K562 (cell line): ENCODE data around the gene NRF1. TPM values are rescaled to one million over a fixed set of nuclear protein-coding genes. Genes with fewer than 3 reads are reported as not detected.

Source experiments
- ATAC-seq: fragments of 200-7000 bp; cut with Tn5 transposase; 3 replicates; pipeline ENCODE4 v1.9.1; 2020; ENCODE audit warnings: moderate library complexity
- BruUV-seq: library from RNA; stranded (reverse); fragments of 400-500 nt; replicated peaks from 2 replicates; lab custom pipeline; 2021; lab: Mats Ljungman, UMichigan
- CTCF ChIA-PET: fragments of 300-600 bp; formaldehyde crosslinking; extraction: SDS; loops from one replicate; lab custom pipeline; 2021; ENCODE audit warnings: low intra/inter-chr PET ratio; lab: Yijun Ruan, JAX
- POLR2A ChIA-PET: fragments of 300-600, 350-650 bp; sonication (Branson Sonifier 250); formaldehyde crosslinking; extraction: SDS; loops from one replicate; lab custom pipeline; 2021; ENCODE audit warnings: antibody characterized with exemption, inconsistent platforms; lab: Yijun Ruan, JAX
- DNase-seq, 4 experiments: peaks; one replicate each; pipeline versions ENCODE4 v3.0.0 to v3.0.0-alpha.2; 2011 to 2018; ENCODE audit warnings: low spot score in 3 of 4, mixed read lengths in 3 of 4; ENCODE audit errors: extremely low read depth in 1 of 4
- FAIRE-seq: peaks from 2 replicates; lab custom pipeline; 2011; peaks lifted over from hg19 to GRCh38; lab: Jason Lieb, UNC
- H2AFZ ChIP-seq: 2 replicates; pipeline ENCODE4 v1.6.0; 2011; ENCODE audit warnings: low read depth, low read length, control low read depth, inconsistent platforms
- H3K27ac ChIP-seq: fragments of 200-600 bp; 3 replicates; pipeline ENCODE4 v1.8.0; 2011; ENCODE audit warnings: low read depth, mild to moderate bottlenecking, control low read depth, inconsistent platforms, low read length, moderate library complexity, mixed read lengths; ENCODE audit errors: extremely low read depth
- H3K27me3 ChIP-seq, 2 experiments: fragments of 300-600 bp in 1 of 2; 2 replicates in 1 of 2; 3 replicates in 1 of 2; pipeline versions ENCODE4 v1.6.0 to v1.8.0; 2011; ENCODE audit warnings: inconsistent platforms in 2 of 2, low read length in 2 of 2, mild to moderate bottlenecking in 1 of 2, mixed read lengths in 1 of 2, moderate library complexity in 1 of 2; ENCODE audit not compliant: control insufficient read depth in 2 of 2, insufficient read depth in 2 of 2
- H3K36me3 ChIP-seq: fragments of 300-600 bp; 3 replicates; pipeline ENCODE4 v1.8.0; 2011; ENCODE audit warnings: mild to moderate bottlenecking, low read length, inconsistent platforms; ENCODE audit not compliant: control insufficient read depth, insufficient read depth
- H3K4me1 ChIP-seq, 2 experiments: fragments of 200-600 bp in 1 of 2; replicated peaks in 1 of 2; 2 replicates in 1 of 2; 3 replicates in 1 of 2; pipeline versions ENCODE4 v1.5.1 to v1.8.0; 2011; ENCODE audit warnings: inconsistent platforms in 2 of 2, low read length in 2 of 2, mild to moderate bottlenecking in 1 of 2, mixed read lengths in 1 of 2, moderate library complexity in 1 of 2; ENCODE audit not compliant: control insufficient read depth in 2 of 2, insufficient read depth in 2 of 2
- H3K4me2 ChIP-seq: 2 replicates; pipeline ENCODE4 v1.6.1; 2011; ENCODE audit warnings: low read length, control low read depth, inconsistent platforms, mixed read lengths; ENCODE audit not compliant: insufficient read depth
- H3K4me3 ChIP-seq: fragments of 200-600 bp; sonication (generic), shearing (Covaris generic); 2 replicates; pipeline ENCODE4 v1.5.1; 2016; ENCODE audit warnings: control low read depth, inconsistent platforms
- H3K79me2 ChIP-seq: fragments of 200-600 bp; 3 replicates; pipeline ENCODE4 v1.8.0; 2011; ENCODE audit warnings: low read length, inconsistent platforms; ENCODE audit not compliant: control insufficient read depth, insufficient read depth
- H3K9ac ChIP-seq, 2 experiments: 2 replicates each; pipeline versions ENCODE4 v1.6.0 to v1.6.1; 2011; ENCODE audit warnings: low read depth in 2 of 2, low read length in 2 of 2, control low read depth in 1 of 2, inconsistent platforms in 1 of 2, mild to moderate bottlenecking in 1 of 2, mixed read lengths in 1 of 2; ENCODE audit not compliant: insufficient read depth in 1 of 2
- H3K9me1 ChIP-seq: one replicate; pipeline ENCODE4 v1.6.0; 2011; ENCODE audit warnings: inconsistent platforms, mild to moderate bottlenecking, low read length, moderate library complexity; ENCODE audit not compliant: control insufficient read depth, insufficient read depth
- H3K9me3 ChIP-seq: replicated peaks from 2 replicates; pipeline ENCODE4 v1.5.1; 2011; ENCODE audit warnings: low read depth, low read length, inconsistent platforms; ENCODE audit not compliant: control insufficient read depth, insufficient read depth
- H4K20me1 ChIP-seq: replicated peaks from 2 replicates; pipeline ENCODE4 v1.6.1; 2011; ENCODE audit warnings: low read length, inconsistent platforms, mixed read lengths; ENCODE audit not compliant: control insufficient read depth, insufficient read depth
- CHD2 ChIP-seq: IDR thresholded peaks from 2 replicates; pipeline ENCODE4 v1.6.1; 2011; ENCODE audit warnings: low read depth, low read length
- GABPB1 ChIP-seq: sonication (generic); formaldehyde crosslinking; IDR thresholded peaks from 2 replicates; pipeline ENCODE4 v1.8.0; 2022; ENCODE audit warnings: mild to moderate bottlenecking, missing genetic modification reagents
- MEF2A ChIP-seq: IDR thresholded peaks from 2 replicates; pipeline ENCODE4 v1.6.1; 2011; ENCODE audit warnings: low read depth, mild to moderate bottlenecking, low read length, moderate library complexity; ENCODE audit not compliant: control insufficient read depth
- NFATC3 ChIP-seq: fragments of 450-650 bp; IDR thresholded peaks from 2 replicates; pipeline ENCODE4 v1.6.1; 2017; ENCODE audit warnings: mild to moderate bottlenecking
- POLR2AphosphoS2 ChIP-seq: IDR thresholded peaks from 2 replicates; pipeline ENCODE4 v1.6.1; 2012; ENCODE audit warnings: low read length, improper control_type of control experiment
- SLC30A9 ChIP-seq: fragments of 250-450 bp; sonication (Bioruptor Pico); IDR thresholded peaks from 2 replicates; pipeline ENCODE4 v1.8.0; 2022; ENCODE audit warnings: mild to moderate bottlenecking, moderate library complexity
- SREBF2 ChIP-seq: sonication (generic); formaldehyde crosslinking; IDR thresholded peaks from 2 replicates; pipeline ENCODE4 v1.4.0; 2020; ENCODE audit warnings: mild to moderate bottlenecking, missing genetic modification reagents
- ZNF134 ChIP-seq: fragments of 250-450 bp; sonication (Bioruptor Pico); conservative IDR thresholded peaks from 2 replicates; pipeline ENCODE4 v1.4.0; 2020
- WGBS: fragments of 100-300 bp; shearing (Covaris generic); methylation state at CpG from one replicate; pipeline ENCODE4 v1.1.6; 2016; ENCODE audit warnings: low coverage, mixed read lengths; ENCODE audit not compliant: insufficient coverage; ENCODE audit errors: missing lambda C conversion rate; 5-methylcytosine and 5-hydroxymethylcytosine counted together
- in situ Hi-C: fragments of 300-500 bp; cut with MboI; formaldehyde crosslinking; loops from 4 replicates; pipeline ENCODE4 v1.15.0; 2018; ENCODE audit warnings: inconsistent platforms, mixed read lengths
- intact Hi-C: fragments of 100-400 bp; cut with micrococcal nuclease; formaldehyde crosslinking; loops from 2 replicates; pipeline ENCODE4 v1.14.2; 2022
- polyA plus RNA-seq, 8 experiments: library from polyadenylated mRNA; depleted of rRNA in 4 of 8; stranded (reverse) in 5 of 8; unstranded in 3 of 8; fragments of >200 nt; fragmentation: Nextera tagmentation in 2 of 8; fragmentation: Illumina TruSeq in 1 of 8; extraction: Ambion mirVana in 2 of 8; extraction: Trizol in 1 of 8; gene quantifications; 2 replicates each; pipeline versions ENCODE4 v1.2.1 to v1.2.3, GENCODE V29; 2011 to 2014; ENCODE audit warnings: inconsistent platforms in 1 of 8, missing spikeins in 1 of 8
- total RNA-seq, 7 experiments: library from RNA; depleted of rRNA in 6 of 7; stranded (reverse); fragments of >200 nt in 6 of 7; fragmentation: Illumina TruSeq in 2 of 7; extraction: Trizol in 2 of 7; gene quantifications; 2 replicates each; pipeline versions ENCODE4 v1.2.1 to v1.2.3, GENCODE V29; 2011 to 2021; ENCODE audit warnings: low replicate concordance in 1 of 7
- TF ChIP-seq, protein P1 (sequence below): sonication (generic); formaldehyde crosslinking; IDR thresholded peaks from 2 replicates; pipeline ENCODE4 v1.8.0; 2022; ENCODE audit warnings: missing genetic modification reagents, mild to moderate bottlenecking, borderline replicate concordance
- TF ChIP-seq, protein P2 (sequence below): fragments of 250-450 bp; sonication (Bioruptor Pico); IDR thresholded peaks from 2 replicates; pipeline ENCODE4 v1.4.0; 2020

The NRF1 gene
- total and polyA plus RNA-seq, 9 of the 15 experiments (the other 6 are each of a cell fraction or from before 2014, with no cell fraction given), result 8.6 to 28.8 (median 20.3) TPM

DNA sequence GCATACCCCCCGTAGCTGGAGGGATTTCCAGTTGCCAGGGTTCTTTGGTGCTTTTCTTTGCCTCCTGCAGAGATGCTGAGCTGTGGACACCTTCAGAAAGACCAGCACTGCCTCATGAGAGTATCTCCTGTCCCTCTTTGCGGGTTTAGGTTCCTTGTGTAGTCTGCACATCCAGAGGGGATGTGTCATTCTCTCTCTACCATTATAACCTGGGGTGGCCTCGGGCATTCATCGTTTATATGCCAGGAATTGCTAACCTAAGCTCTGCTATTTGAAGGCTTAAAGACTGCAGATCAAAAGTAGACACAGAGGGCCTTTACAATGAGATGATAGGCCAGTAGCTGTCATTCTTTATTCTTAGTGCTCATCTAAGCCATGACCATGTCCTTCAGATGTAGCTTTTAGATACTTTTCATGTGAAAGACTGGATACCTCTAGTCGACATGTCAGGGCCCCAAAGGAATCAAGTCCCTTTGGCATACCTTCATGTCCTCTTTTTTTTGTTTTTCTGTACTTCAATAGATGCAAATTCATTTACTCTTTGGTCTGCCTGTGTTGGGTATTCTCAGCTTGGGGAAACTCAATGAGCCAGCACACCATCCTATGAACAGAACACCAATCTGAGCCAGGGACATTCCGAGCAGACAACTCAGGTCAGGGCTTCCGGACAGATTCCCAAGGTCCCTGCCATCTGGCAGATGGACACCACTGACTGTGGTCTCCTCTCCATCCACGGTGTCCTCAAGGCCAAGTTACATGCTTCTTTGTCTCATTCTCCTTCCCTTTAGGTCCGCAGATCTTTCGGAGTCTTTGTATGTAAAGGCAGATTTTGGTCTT, 129.3 kb downstream of the NRF1 start:
- intact Hi-C loops (no loop called here), in situ Hi-C loops (no loop called here)
- TF ChIP-seq, protein P1, sequence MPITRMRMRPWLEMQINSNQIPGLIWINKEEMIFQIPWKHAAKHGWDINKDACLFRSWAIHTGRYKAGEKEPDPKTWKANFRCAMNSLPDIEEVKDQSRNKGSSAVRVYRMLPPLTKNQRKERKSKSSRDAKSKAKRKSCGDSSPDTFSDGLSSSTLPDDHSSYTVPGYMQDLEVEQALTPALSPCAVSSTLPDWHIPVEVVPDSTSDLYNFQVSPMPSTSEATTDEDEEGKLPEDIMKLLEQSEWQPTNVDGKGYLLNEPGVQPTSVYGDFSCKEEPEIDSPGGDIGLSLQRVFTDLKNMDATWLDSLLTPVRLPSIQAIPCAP (CRISPR knock-in tag), result no peak
- TF ChIP-seq, protein P2, sequence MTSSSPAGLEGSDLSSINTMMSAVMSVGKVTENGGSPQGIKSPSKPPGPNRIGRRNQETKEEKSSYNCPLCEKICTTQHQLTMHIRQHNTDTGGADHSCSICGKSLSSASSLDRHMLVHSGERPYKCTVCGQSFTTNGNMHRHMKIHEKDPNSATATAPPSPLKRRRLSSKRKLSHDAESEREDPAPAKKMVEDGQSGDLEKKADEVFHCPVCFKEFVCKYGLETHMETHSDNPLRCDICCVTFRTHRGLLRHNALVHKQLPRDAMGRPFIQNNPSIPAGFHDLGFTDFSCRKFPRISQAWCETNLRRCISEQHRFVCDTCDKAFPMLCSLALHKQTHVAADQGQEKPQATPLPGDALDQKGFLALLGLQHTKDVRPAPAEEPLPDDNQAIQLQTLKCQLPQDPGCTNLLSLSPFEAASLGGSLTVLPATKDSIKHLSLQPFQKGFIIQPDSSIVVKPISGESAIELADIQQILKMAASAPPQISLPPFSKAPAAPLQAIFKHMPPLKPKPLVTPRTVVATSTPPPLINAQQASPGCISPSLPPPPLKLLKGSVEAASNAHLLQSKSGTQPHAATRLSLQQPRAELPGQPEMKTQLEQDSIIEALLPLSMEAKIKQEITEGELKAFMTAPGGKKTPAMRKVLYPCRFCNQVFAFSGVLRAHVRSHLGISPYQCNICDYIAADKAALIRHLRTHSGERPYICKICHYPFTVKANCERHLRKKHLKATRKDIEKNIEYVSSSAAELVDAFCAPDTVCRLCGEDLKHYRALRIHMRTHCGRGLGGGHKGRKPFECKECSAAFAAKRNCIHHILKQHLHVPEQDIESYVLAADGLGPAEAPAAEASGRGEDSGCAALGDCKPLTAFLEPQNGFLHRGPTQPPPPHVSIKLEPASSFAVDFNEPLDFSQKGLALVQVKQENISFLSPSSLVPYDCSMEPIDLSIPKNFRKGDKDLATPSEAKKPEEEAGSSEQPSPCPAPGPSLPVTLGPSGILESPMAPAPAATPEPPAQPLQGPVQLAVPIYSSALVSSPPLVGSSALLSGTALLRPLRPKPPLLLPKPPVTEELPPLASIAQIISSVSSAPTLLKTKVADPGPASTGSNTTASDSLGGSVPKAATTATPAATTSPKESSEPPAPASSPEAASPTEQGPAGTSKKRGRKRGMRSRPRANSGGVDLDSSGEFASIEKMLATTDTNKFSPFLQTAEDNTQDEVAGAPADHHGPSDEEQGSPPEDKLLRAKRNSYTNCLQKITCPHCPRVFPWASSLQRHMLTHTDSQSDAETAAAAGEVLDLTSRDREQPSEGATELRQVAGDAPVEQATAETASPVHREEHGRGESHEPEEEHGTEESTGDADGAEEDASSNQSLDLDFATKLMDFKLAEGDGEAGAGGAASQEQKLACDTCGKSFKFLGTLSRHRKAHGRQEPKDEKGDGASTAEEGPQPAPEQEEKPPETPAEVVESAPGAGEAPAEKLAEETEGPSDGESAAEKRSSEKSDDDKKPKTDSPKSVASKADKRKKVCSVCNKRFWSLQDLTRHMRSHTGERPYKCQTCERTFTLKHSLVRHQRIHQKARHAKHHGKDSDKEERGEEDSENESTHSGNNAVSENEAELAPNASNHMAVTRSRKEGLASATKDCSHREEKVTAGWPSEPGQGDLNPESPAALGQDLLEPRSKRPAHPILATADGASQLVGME (CRISPR knock-in tag), result no peak
- TF ChIP-seq ZNF134 (no peak), SREBF2 (CRISPR knock-in tag) (no peak), MEF2A (no peak), SLC30A9 (CRISPR knock-in tag) (no peak), POLR2AphosphoS2 (no peak), NFATC3 (no peak), GABPB1 (CRISPR knock-in tag) (no peak), CHD2 (no peak)
- Histone ChIP-seq H3K9me1 (no peaks in the 10 kb centered on the region), H3K27ac (no peak overlapping the region), H3K9me3 (no peaks in the 10 kb centered on the region), H3K36me3 (peaks cover 2% of the 10 kb centered on the region; the same call in 1 of the 3 replicates), H3K79me2 (no peaks in the 10 kb centered on the region), H4K20me1 (no peaks in the 10 kb centered on the region), H3K9ac (no peak overlapping the region), H3K4me3 (no peak overlapping the region), H3K4me1 (no peaks in the 10 kb centered on the region; a peak in 1 of 5 replicates), H3K4me2 (no peak overlapping the region), H2AFZ (no peak overlapping the region), H3K27me3 (no peaks in the 10 kb centered on the region)
- FAIRE-seq (no peak), ATAC-seq (no peak), DNase-seq (no peak)
- CTCF ChIA-PET, result no interaction called here
- no TSS peak for BruUV-seq
- POLR2A ChIA-PET, result interaction anchor here (0.5 to 1.6 kb wide), 7 partner anchors 10 to 240 kb away, joined by 3 to 6 read pairs (median 3); no protein-coding TSS in a partner anchor
- 76% methylated on average over 10 of the region's 10 CpGs for WGBS
